Gastrocnemius medialis (tissue), 4 donors: ENCODE measurements around the gene KIAA0930.

Experiments used
- POLR2A ChIP-seq, 2 donors: fragments of 450-650 bp; IDR thresholded peaks; one replicate each; pipeline ENCODE4 v1.6.1; 2017; ENCODE audit warnings: antibody characterized with exemption in 2 of 2, mild to moderate bottlenecking in 2 of 2, moderate library complexity in 2 of 2
- TF ChIP-seq, protein P1 (sequence below), 5 experiments: fragments of 450-650 bp in 3 of 5; fragments of 200-600 bp in 2 of 5; sonication (generic) in 2 of 5; IDR thresholded peaks in 4 of 5; conservative IDR thresholded peaks in 1 of 5; 1 replicate in 4 of 5; 2 replicates in 1 of 5; pipeline ENCODE4 v1.5.1; 2016 to 2019; ENCODE audit warnings: antibody characterized with exemption in 5 of 5, mild to moderate bottlenecking in 3 of 5, moderate library complexity in 3 of 5

DNA sequence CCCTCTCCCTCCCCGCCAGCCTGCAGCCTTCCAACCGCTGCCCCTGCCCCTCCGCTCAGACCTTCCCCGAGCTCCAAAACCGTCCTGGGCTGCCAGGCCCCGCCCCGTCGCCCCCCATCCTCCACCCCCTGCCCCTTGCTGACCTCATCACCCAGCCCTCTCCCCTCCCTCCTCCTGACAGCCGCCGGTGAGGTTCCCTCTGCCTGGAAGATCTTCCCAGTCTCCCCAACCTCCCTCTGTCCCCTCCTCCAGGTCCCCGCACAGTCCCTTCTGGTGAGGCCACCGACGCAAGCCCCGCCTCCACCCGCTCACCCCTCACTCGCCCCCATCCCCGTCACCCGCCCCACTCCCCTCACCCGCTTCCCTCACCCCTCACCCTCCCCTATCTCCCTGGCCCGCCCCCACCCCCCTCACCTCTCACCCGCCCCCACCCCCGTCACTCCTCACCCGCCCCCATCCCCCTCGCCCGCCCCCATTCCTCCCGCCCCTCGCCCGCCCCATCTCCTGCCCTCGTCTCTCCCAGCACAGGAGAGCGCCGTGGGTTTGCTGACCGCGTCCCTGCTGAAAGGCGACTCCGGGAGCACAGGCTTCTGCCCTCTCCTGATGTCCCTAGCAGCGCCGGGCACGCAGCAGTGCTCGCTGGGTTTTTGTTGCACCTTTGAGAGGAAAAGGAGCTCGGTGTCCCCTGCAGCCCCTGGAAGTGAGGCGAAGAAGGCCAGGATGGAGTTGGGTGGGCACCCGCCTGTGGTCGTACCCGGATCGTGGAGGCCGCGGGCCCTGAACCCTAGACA lies 27.7 kb upstream of the KIAA0930 start:
- TF ChIP-seq POLR2A (IDR thresholded peaks at IDR 0.05): no peak
- TF ChIP-seq, protein P1, sequence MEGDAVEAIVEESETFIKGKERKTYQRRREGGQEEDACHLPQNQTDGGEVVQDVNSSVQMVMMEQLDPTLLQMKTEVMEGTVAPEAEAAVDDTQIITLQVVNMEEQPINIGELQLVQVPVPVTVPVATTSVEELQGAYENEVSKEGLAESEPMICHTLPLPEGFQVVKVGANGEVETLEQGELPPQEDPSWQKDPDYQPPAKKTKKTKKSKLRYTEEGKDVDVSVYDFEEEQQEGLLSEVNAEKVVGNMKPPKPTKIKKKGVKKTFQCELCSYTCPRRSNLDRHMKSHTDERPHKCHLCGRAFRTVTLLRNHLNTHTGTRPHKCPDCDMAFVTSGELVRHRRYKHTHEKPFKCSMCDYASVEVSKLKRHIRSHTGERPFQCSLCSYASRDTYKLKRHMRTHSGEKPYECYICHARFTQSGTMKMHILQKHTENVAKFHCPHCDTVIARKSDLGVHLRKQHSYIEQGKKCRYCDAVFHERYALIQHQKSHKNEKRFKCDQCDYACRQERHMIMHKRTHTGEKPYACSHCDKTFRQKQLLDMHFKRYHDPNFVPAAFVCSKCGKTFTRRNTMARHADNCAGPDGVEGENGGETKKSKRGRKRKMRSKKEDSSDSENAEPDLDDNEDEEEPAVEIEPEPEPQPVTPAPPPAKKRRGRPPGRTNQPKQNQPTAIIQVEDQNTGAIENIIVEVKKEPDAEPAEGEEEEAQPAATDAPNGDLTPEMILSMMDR (IDR thresholded peaks at IDR 0.05 in 4 of 5, conservative IDR thresholded peaks at IDR 0.05 in 1 of 5): no peak
